HG03175 (cell line): ENCODE results near the gene SMIM30.

Experiments used
- ATAC-seq: cut with Tn5 transposase; IDR thresholded peaks from one replicate; pipeline ENCODE4 v1.9.1; 2021; ENCODE audit warnings: mild to moderate bottlenecking, moderate library complexity; ENCODE audit not compliant: unreplicated experiment

SMIM30 gene

DNA sequence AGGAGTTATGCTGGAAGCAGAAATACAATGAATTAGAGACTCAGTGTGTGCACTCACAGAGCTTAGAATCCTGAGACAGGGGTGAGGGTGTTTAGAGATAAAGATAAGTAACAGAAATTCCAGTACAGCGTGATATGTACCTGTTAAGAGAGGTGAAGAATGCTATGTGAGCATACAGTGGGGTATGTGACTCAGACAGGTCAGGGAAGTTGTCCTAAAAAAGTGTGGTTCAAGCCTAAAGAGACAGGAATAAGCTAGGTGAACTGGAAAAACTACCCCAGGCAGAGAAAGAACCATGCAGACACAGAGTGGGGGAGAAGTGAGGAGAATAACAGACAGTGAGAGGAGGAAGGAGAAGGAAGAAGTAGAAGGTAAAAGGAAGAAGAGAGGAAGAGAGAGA is 8.6 kb downstream of the SMIM30 start:
- no peak for ATAC-seq

DNA sequence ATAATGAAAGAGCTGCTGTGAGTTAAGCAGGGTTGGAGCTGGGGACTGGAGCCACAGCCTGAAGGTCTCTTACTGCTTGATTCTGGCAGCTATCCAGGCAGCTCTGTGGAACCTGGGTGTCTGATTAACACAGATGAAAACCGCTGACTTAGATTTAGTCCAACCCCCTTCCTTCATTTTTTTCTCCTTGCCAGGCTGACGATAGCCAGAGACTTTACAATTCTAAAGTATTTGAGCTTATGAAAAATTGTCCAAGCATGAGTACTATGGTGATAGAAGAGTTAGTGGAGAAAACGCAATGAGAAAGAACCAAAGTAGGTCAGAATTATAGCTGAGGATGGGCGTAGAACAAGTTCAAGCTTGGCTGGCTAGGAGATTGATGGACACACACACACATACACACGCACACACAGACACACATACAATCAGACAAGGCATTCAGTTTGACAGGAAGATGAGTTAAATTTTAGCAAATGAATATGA is 18.2 kb downstream of the SMIM30 start:
- ATAC-seq = no peak

DNA sequence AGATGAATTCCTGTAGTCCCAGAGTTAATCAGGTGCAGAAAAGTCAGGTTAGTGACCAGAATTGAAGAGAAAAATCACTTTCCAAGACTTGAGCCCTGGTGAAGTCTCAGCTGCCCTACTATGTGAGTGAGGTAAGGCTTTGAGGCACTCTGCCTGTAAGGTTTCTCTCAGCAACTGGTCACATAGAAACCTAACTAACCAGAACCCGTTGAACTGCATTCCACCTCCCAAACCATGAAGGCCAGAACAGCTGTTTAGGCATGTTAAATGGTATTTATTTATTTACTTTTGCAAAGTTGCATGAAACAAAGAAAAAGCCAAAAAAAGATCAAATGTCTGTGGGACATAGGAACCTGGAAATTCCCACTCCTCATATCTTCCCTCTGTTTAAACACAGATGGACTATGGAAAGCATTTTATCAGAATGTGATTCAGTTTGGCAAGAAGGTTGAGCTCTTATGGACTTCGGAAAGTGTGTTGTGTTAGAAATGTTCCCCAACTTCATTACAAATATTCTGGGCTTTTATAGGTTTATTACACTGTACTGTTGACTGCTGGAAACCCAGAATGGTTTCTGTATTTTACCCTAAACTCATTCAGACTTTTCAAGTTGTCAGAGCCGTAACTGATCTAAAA is 19.0 kb downstream of the SMIM30 start:
- no peak for ATAC-seq

DNA sequence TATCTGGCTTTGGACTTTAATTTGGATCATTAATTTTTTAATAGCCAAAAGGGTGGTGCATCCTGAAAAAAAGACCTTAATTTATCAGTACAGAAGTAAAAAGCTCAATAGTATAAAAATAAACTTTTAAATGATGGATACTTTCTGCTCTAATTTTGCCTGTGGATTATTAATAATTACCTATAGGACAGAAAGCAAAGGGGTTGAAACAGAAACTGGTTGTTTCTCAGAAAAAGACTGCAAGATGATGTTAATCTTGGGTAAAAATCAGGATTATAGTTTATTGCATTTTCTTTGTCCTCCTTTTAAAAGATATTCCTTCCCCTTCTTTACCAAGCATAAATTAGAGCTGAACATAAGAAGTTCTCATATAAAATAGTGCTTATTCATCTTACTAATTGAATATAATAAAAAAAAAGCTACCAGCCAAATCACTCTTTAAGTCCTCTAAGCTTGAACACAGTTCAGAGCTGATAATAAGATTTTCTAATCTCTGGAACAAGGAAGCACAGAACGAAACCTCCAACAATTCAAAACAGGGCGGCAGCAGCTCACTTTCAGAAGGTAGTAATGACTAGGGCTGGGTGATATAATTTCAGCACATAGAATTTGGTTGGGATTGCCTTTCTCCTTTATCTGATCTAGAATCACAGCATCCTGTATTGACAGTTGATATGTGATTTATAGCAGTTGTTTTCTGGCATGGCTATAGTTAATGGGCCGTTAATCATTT is 23.7 kb downstream of the SMIM30 start:
- peak; percentile 70 for ATAC-seq

DNA sequence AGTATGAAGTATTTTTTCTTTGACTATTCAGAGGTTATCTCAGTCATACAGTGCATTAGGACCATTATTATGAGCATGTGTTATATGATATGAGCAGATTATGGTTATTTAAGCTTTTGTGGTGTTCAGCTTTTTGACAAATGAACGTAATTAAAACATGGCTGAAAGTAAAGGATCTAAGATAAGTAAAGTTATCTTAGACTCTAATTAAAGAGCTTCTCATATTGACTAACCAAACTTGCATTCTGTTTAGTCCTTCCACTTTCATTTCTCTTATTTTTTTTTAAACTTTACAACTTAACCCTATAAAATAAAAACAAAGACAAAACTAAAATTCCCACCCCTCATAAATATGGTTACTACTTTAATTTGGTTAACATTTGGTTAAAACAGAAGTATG is 24.8 kb downstream of the SMIM30 start:
- no peak for ATAC-seq

DNA sequence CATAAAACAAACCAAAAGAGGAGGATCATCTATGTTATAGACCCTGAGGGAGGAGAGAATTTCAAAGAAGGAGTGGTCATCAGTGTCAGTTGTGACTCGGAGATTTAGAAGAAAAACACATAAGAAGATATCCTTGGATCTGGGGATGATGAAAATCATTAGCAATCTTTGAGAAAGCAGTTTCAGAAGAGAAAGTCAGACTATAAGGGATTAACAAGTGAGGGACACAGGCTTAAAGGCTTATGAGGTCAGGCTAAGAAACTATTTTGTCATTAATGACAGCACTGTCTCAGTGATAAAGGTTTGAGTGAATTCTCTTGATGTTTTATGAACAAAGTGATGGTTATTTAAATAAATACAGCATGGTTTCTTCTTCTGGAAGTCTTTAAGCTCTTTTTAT is 25.6 kb downstream of the SMIM30 start:
- no peak for ATAC-seq

DNA sequence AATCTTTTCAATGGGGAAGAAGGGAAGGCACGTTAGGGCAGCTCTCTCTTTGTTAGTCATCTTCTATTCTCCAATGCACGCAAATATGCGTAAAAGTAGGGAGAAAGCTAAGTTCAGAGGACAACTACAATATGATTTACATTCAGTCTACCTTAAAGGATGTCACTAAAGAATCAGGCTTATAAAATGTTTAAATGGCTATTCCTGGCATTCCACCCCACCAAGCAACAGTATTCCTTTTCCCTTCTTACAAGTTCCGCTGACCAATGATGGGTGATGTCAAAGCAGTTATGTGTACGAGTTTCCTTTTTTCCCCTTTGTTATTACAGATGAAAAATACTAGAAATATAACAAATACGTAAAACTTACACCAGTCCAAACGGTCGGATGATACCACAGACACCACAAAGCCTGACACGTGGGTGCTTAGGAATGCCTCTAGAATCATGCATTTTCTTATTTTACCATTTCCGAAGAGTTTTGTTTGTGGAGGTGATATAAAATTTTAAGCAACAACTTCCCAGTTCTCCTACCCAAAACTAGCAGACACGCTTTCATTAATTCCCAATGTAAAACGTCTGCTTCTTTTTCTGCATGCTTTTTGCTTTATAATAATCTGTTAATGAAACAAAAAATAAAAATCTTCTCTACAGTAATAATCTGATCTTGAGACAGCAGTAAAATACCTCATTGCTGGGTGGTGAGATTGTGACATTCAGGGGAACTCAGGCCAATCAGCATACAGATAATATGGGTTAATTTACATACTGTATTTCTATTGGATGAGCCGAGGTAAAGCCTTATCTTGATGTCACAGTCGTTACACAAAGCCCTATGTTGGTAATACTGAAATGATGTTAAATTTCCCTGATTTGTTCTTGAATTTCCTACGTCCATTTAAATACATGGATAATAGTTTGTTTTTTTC is 31.0 kb downstream of the SMIM30 start:
- ATAC-seq = no peak

DNA sequence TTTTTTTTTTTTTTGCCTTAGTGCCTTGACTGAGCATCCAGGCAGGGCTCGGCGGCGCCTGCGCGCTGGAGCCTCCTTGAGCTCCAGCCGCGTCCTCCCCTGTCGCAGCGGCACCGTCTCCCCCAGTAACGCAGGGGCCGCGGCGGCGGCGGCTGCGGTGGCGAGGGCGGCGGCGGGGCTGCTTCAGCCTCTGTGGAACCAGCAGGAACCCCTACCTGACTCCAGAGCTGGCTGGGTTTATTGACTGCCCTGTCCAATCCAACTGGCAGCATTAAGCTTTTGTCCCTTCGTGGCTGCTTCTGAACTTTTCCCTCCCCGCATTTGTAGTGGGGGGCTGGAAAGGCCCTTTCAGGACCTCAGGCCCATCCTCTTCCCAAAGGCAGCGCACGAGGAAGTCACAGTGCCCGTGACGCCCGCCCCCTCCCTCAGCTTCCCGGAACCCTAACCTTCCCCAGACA is 31.9 kb downstream of the SMIM30 start, which contains the start of gene GPR85:
GPR85 (minus strand) TSS at position 397 of the 458 bp plus-strand sequence. CDS start 2,106 bp downstream, outside the sequence.
- peak; percentile 77 for ATAC-seq

DNA sequence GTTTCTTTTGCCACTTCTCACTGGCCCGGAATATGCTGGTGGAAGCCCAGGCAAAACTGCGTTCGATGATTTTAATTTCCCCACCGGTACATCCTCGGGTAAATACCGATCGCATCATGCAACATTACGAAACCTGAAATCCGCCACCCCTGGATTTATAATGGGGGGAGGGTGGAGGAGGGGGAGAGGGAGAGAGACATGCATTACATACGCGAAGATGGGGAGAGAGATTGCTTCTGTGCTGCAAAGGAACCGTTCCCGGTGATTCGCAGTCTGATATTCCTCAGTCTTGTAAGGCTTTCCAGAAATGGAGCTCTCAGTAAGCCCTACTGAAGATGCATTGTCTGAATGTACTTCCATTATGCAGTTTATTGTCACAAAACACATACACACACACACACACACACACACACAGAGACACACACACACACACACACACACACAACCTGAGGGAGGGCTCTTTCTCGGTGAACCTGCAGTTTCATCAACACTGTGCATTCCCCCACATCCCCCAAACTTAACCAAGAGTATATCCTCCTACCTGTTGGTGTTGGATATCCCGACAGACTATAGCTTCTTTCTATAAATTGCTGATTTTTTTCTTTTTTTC is 32.5 kb downstream of the SMIM30 start:
- ATAC-seq = peak; percentile 24

DNA sequence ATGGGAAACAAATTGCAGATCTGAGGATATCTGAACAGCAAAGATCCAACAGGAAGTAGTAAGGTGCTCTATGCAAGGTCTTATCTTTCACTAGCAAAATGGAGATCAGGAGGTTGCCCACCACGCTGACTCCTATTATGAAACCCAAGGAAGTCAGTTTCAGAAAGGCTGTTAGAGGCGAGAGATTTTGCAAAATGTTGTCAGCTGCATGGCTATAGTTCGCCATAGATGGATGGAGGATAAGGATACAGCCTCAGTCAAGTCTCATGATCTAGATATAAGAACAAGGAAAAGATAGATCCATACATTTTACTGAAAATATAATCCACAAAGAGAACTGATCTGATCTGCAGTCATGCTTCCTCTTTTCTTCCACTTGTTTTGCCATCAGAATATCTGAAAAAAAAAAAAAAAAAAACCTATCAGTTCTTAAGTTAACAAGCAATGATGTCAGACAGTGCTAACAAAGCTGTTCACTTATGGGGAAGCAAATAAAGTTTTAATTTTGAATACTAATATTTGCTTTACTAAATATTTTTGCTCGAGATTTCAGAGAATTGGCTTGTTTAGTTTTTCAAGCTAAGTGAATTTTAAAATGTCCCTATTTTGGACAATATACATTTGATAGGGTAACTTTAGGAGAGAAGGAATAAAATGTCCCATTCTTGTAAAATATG is 33.7 kb downstream of the SMIM30 start:
- ATAC-seq = no peak

DNA sequence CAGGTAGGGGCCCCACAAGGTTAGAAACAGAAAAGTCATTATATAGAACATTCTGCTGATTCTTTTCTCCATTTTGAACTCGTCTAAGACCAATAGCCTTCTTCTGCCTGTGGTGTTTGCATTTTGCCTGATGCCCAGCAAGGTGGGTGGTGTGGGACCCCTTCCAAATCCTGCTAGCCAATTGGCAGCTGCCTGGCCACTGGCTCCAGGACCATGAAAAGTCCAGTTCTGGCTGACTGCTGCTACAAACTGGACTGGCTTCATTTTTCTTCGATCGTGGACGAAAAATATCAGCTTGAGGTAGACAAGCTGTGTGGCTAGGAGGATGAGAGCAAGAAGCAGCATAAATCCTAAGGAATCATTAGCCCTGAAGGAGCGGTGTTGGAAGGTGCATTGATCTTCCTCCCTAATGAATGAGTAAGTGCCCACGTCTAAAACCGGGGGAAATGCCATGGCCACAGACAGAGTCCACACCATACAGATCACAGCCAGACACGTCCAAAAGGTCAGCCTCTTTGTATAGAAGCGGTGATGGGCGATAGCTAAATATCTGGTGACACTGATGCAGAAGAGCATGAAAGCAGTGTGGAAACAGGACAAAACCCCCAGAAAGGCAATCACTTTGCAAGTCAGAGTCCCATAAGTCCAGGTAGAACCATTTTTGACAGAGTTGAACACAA is 34.4 kb downstream of the SMIM30 start:
- ATAC-seq = no peak

DNA sequence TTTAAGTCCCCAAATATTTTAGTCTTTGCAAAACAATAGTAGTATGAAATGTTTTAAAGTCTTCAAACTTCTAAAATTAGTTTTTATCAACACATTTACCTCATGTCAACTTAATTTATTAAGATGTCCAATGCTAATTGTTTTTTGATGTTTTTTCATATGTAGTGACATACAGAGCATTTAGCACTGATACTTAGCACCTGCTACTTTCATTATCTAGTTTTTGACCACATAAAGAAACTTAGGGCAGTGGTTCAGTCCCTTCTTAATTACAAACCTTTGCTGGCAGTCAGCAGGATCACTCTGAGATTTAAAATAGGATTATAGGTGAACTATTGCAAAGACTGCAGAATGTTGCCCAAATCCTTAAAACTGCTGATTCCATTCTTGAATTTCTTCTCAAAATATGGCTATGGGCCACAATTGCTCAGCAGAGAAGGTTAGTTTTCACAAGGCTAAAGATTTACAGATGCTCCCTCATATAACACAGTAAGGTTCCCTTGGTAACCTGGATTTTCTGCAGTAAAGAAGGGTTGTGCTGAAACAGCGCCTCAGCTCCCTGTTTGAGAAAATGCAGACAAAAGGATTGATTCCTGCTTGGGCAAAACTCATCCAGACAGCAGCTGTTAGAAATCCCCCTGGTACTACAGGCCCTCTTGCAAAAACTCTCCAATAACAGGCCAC is 35.1 kb downstream of the SMIM30 start:
- ATAC-seq = peak; percentile 68

DNA sequence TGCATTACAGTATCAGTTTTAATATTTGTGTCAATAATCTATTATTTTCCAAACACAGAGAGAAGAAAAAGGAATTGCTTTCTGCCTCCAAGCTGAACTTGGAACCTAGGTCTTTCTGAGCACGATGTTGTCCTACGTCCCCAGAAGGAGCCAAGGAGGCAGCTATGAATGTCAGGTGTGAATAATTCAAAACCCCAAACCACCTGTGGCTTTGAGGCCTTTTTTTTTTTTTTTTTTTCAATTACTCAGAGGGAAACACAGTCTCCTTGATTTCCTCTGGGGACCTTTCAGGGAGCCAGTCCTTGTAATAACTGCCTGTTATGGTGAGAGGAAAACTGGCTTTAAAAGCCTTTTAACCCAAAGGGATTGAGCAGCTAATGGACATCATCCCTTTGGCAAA is 40.0 kb downstream of the SMIM30 start:
- no peak for ATAC-seq

DNA sequence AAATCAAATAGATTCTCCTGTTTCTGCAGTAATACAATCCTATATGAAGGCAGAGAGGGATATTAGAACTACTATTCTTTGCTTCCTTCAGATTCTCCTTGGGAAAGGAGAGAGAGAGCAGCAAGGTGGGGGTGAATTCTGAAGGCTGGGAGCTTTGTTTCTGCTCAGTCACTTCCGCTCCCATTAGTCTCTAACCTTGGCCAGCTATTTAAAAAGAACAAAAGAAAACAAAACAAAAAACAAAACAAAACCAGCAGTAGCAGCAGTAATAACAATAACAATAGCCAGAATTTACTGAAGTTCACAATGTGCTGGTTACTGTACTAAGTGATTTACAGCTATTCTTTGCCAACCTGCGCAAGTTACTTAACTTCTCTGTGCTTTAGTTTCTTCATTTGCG is 41.7 kb downstream of the SMIM30 start:
- no peak for ATAC-seq

DNA sequence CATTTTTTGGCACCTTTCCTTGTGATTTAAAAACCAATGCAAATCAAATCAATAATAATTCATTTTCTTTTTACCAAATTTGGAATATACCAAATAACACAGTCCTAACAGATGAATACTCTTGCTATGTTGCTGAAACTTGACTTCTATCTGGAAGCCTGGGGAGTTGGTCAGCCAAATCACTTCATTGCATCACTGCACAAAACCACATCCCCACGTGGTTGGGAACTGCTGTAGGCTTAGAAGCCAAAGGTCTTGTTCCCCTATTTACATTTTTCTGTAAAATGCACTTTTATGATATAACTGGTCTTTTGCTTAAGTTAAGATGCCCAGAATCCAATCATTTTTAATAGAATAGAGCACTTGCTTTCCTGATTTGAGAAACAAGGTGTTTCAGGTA is 46.9 kb downstream of the SMIM30 start:
- peak; percentile 72 for ATAC-seq
